ENCODE results near the gene MAPKAPK5.
A peak's percentile ranks its signal among the peaks of the same experiment; 100 is the strongest.
"Not testable (repeated sequence)": the region's sequence is repeated elsewhere in the genome, so short reads cannot be mapped to it uniquely, and the experiment has no call there.

MAPKAPK5 gene

GRCh38 chr12:111887926-111888745, 46.1 kb downstream of the MAPKAPK5 start:
- DNase-seq, result no peak

DNA sequence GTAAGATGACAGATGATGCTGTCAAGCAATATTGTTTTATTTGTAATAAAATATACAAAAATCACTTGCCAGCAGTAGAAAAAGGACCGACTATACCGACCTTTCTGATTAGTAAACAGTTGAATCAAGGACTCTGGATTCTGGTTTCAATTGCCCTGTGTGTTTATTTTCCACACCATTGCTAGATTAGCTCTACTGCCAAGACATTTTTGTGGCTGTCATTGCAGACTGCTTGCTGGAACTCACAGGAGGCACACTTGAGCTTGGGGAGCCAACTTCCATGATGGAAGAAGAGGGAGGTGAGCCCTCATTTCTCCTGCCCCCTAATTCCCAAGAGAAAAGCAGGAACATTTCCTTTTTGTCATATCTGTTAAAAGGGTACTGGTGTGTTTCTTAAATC, 51.3 kb downstream of the MAPKAPK5 start:
- no peak for DNase-seq

DNA sequence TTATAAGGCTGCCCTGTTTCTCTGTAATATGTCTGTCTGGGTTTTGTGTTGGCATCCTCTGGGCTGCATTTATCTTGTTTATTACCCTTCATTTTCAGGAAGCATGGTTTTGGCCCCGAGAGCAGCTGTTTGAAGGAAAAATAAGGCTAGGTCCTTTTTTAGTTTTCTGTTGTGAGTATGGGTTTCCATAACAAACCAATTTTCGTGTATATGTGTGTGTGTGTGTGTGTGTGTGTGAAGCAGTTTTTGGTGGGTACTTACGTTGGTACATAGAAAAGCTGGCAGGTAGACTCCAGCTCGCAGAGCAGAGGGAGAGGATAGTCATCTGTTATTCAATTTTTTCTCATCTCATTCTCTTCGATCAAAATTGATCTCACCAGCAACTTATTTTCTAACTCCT, 52.5 kb downstream of the MAPKAPK5 start:
- no peak for DNase-seq

- no peak for DNase-seq
Observed at GRCh38 chr12:111901182-111901581, 59.2 kb downstream of the MAPKAPK5 start.

DNA sequence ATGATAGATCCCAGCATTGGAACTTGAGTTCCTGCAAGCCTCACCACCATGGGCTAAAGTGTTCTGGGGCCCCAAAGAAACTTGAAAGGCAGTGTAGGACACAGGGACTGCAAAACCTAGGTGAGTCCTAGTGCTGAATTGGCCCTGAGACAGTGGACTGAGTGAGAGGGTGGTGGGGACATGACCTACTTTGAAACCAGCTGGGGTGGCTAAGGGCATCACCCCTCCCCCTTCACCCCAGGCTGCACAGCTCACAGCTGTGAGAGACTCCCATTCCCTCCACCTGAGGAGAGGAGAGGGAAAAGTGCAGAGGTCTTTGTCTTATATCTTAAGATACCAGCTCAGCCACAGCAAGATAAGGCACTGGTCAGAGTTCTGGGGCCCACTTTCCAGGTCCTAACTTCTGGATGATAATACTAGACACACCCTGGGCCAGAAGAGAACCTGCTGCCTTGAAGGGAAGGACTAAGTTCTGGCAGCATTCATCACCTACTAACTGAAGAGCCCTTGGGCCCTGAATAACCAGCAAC, 62.5 kb downstream of the MAPKAPK5 start:
- DNase-seq, result peak; percentile 5

- DNase-seq, result no peak
Observed at GRCh38 chr12:111905502-111905901, 63.5 kb downstream of the MAPKAPK5 start.

GRCh38 chr12:111907740-111908139, 65.7 kb downstream of the MAPKAPK5 start:
- no peak for DNase-seq

DNA sequence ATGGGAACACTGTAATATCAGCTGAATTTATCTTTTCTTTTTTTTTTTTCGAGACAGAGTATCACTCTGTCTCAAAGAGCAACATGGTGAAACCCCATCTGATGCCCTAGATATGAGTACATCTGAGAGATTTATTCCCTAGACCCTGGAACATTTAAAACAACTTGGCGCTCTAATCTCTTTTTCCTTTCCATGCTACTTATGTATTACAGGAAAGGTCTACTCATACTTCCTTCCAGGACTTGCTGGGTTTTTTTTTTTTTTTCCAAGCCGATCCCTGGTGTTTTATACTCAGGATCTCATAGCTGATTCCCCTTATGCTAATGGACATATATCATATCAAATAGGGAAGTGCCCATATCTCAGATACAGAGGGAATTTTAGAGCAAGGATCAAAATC, 83.1 kb downstream of the MAPKAPK5 start:
- DNase-seq, result no peak

GRCh38 chr12:111926631-111927030, 84.6 kb downstream of the MAPKAPK5 start:
- DNase-seq, result no peak

- DNase-seq, result no peak
Observed at GRCh38 chr12:111927346-111927745, 85.3 kb downstream of the MAPKAPK5 start.

DNA sequence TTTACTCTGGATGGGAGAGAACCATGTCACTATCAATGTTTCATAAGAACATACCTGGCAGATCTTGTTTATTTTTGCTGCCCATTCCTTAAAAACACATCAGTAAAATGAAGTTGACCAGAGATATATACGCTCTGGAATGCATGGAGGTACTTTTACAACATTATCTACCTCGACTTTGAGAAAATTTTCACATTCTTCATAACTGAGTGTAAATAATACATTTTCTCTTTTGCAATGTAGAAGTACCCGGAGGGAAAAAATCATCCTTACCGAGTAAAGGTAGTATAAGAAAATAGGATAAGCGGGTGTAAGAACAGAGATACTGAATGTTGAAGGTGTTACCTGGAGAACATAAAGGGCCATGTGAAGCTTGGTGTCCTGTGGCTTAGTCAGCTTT, 90.2 kb downstream of the MAPKAPK5 start:
- no peak for DNase-seq

DNA sequence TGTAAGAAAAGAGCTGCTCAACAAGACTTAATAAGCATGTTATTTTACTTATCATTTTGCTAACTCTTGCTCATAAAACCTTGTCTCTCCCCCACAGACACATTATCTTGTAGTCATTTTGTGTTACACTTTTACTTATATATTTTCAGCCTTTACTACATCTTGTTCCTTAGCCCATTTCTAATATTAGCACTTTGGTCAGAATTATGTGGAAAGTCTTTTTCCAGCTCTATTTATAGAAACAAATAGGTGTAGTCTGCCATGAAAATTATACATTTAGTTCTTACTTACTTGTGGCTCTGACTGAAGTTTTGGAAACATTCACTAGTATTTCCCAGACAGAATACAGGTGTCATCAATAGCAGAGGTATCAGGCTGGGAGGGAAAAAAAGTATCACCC, 94.8 kb downstream of the MAPKAPK5 start:
- no peak for DNase-seq

DNA sequence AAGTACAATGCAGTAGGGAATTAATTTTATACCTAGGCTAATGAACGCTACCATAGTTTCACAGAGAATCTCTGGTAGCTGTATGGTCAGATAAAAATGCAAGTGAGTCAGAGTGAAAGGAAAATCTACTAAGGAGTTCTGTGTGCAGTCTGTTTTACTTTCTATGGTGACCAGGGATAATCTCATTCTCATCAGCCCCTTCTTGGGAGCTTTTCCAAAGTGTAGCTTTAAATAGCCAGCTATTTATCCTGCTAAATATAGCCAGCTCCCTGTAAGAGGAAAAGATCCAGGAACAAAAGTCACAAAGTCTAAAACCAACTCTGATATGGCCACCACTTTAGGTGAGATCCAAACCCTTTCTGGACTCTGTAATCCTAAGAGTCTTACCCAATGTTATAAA, 95.4 kb downstream of the MAPKAPK5 start:
- no peak for DNase-seq

DNA sequence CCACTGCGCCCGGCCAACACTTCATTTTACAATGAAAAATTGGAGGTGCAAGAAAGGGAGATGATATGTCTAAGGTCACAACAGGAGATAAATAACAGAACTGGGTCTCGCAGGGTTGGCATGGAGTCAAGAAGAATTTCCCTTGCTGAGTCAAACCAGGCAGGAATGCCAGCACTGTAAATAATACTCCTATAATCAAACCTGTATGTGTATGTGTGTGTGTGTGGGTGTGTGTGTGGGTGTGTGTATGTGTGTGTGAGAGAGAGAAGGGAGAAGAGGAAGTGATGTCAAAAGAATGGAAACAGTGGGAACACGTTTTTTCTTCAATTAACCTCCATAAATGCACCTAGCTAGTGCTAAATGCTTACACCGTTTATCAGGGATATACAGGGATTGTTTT, 100.5 kb downstream of the MAPKAPK5 start:
- peak; percentile 56 for DNase-seq

- DNase-seq, result no peak
Observed at GRCh38 chr12:111943929-111944328, 101.9 kb downstream of the MAPKAPK5 start.

DNA sequence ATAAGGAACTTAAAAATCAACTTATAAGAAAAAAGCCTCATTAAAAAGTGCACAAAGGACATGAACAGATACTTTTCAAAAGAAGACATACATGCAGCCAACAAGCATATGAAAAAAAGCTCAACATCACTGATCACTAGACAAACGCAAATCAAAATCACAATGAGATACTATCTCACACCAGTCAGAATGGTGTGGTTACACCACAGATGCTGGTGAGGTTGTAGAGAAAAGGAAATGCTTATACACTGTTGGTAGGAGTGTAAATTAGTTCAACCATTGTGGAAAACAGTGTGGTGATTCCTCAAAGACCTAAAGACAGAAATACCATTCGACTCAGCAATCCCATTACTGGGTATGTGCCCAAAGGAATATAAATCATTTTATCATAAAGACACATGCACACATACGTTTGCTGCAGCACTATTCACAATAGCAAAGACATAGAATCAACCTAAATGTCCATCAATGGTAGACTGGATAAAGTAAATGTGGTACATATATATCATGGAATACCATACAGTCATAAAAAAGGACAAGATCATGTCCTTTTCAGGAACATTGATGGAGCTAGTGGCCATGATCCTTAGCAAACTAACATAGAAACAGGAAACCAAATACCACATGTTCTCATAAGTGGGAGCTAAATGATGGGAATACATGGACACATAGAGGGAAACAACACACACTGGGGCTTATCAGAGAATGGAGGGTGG, 109.1 kb downstream of the MAPKAPK5 start:
- DNase-seq, result not testable (repeated sequence)

Measured in NCI-H69 (cell line).